Measurements from ENCODE around the gene COLEC11.
A peak's percentile ranks its signal among the peaks of the same experiment; 100 is the strongest.
"Not testable (repeated sequence)": the region's sequence is repeated elsewhere in the genome, so short reads cannot be mapped to it uniquely, and the experiment has no call there.

The COLEC11 gene

GRCh38 chr2:3606370-3607201 is 11.7 kb downstream of the COLEC11 start:
- peak; percentile 40 for DNase-seq

- DNase-seq = peak; percentile 35
Observed at GRCh38 chr2:3608373-3609278, 13.7 kb downstream of the COLEC11 start.

GRCh38 chr2:3609279-3609673 is 14.4 kb downstream of the COLEC11 start:
- DNase-seq = peak; percentile 3

GRCh38 chr2:3610415-3610814 is 15.5 kb downstream of the COLEC11 start:
- peak; percentile 36 for DNase-seq

- DNase-seq = peak; percentile 12
Observed at GRCh38 chr2:3610881-3611505, 16.1 kb downstream of the COLEC11 start.

GRCh38 chr2:3611589-3611988 is 16.7 kb downstream of the COLEC11 start:
- no peak for DNase-seq

- no peak for DNase-seq
Observed at GRCh38 chr2:3612639-3613523, 18.0 kb downstream of the COLEC11 start.

- DNase-seq = no peak
Observed at GRCh38 chr2:3613524-3613905, 18.6 kb downstream of the COLEC11 start.

GRCh38 chr2:3614743-3615142 is 19.8 kb downstream of the COLEC11 start:
- not testable (repeated sequence) for DNase-seq

- DNase-seq = not testable (repeated sequence)
Observed at GRCh38 chr2:3615541-3616200, 20.8 kb downstream of the COLEC11 start.

- DNase-seq = not testable (repeated sequence)
Observed at GRCh38 chr2:3616435-3617197, 21.7 kb downstream of the COLEC11 start.

- no peak for DNase-seq
Observed at GRCh38 chr2:3617198-3617890, 22.4 kb downstream of the COLEC11 start.

GRCh38 chr2:3618367-3618766 is 23.5 kb downstream of the COLEC11 start:
- no peak for DNase-seq

GRCh38 chr2:3619033-3619432 is 24.1 kb downstream of the COLEC11 start:
- DNase-seq = no peak

GRCh38 chr2:3619661-3620060 is 24.7 kb downstream of the COLEC11 start:
- peak; percentile 2 for DNase-seq

GRCh38 chr2:3620834-3621233 is 25.9 kb downstream of the COLEC11 start:
- no peak for DNase-seq

GRCh38 chr2:3622967-3623366 is 28.1 kb downstream of the COLEC11 start:
- DNase-seq = no peak

GRCh38 chr2:3624059-3624794 is 29.3 kb downstream of the COLEC11 start:
- DNase-seq = peak; percentile 22

- peak; percentile 22 for DNase-seq
Observed at GRCh38 chr2:3625186-3625585, 30.3 kb downstream of the COLEC11 start.
